GM12878 (cell line): ENCODE results near the gene NKD1. TPM values are rescaled to one million over a fixed set of nuclear protein-coding genes. Genes with fewer than 3 reads are reported as not detected.

Experiments
- ATAC-seq: fragments of 200-7000 bp; cut with Tn5 transposase; 3 replicates; pipeline ENCODE4 v1.9.1; 2020; ENCODE audit warnings: mild to moderate bottlenecking, moderate library complexity
- BruUV-seq: library from RNA; stranded (reverse); fragments of 400-500 nt; replicated peaks from 2 replicates; lab custom pipeline; 2021; lab: Mats Ljungman, UMichigan
- CTCF ChIA-PET: fragments of 300-600 bp; sonication (Branson Sonifier 250); formaldehyde crosslinking; extraction: SDS; loops from one replicate; lab custom pipeline; 2021; ENCODE audit warnings: inconsistent platforms; lab: Yijun Ruan, JAX
- POLR2A ChIA-PET: fragments of 350-600 bp; formaldehyde crosslinking; extraction: SDS; loops from one replicate; lab custom pipeline; 2021; ENCODE audit warnings: inconsistent platforms; lab: Charles Lee
- RAD21 ChIA-PET: fragments of 300-600 bp; sonication (Branson Sonifier 250); formaldehyde crosslinking; loops from one replicate; lab custom pipeline; 2023; ENCODE audit warnings: antibody characterized with exemption; ENCODE audit not compliant: unreplicated experiment; lab: Charles Lee
- SMC1A ChIA-PET: fragments of 300-600 bp; sonication (Branson Sonifier 250); formaldehyde crosslinking; loops from one replicate; lab custom pipeline; 2023; ENCODE audit not compliant: unreplicated experiment, uncharacterized antibody; lab: Charles Lee
- DNase-seq: peaks from one replicate; pipeline ENCODE4 v3.0.0-alpha.2; 2011; ENCODE audit warnings: low read depth, low spot score
- FAIRE-seq: peaks from 3 replicates; lab custom pipeline; 2011; peaks lifted over from hg19 to GRCh38; lab: Jason Lieb, UNC
- H2AFZ ChIP-seq: 2 replicates; pipeline ENCODE4 v1.6.0; 2011; ENCODE audit warnings: low read depth, low read length, control low read depth; ENCODE audit not compliant: control insufficient read depth
- H3K27ac ChIP-seq: 2 replicates; pipeline ENCODE4 v1.5.1; 2011; ENCODE audit warnings: control low read depth; ENCODE audit not compliant: control insufficient read depth, insufficient read depth
- H3K27me3 ChIP-seq, 2 experiments: replicated peaks in 1 of 2; 2 replicates each; pipeline versions ENCODE4 v1.6.0 to v1.6.1; 2011; ENCODE audit warnings: low read length in 1 of 2; ENCODE audit not compliant: control insufficient read depth in 2 of 2, insufficient read depth in 2 of 2
- H3K36me3 ChIP-seq, 2 experiments: 2 replicates each; pipeline ENCODE4 v1.5.1; 2011; ENCODE audit warnings: low read length in 1 of 2; ENCODE audit not compliant: control insufficient read depth in 2 of 2, insufficient read depth in 2 of 2
- H3K4me1 ChIP-seq: 2 replicates; pipeline ENCODE4 v1.6.1; 2011; ENCODE audit warnings: mild to moderate bottlenecking, low read length, moderate library complexity, mixed read lengths; ENCODE audit not compliant: control insufficient read depth, insufficient read depth
- H3K4me2 ChIP-seq: 2 replicates; pipeline ENCODE4 v1.6.0; 2011; ENCODE audit warnings: control low read depth; ENCODE audit not compliant: control insufficient read depth, insufficient read depth
- H3K4me3 ChIP-seq: fragments of 200-600 bp; sonication (generic); 2 replicates; pipeline ENCODE4 v1.5.1; 2016
- H3K79me2 ChIP-seq: 2 replicates; pipeline ENCODE4 v1.6.0; 2011; ENCODE audit warnings: low read length; ENCODE audit not compliant: control insufficient read depth, insufficient read depth
- H3K9ac ChIP-seq: 2 replicates; pipeline ENCODE4 v1.8.0; 2011; ENCODE audit warnings: low read length, control low read depth, mixed read lengths; ENCODE audit not compliant: control insufficient read depth, insufficient read depth
- H3K9me3 ChIP-seq: replicated peaks from 3 replicates; pipeline ENCODE4 v1.5.1; 2011; ENCODE audit warnings: mild to moderate bottlenecking, low read length; ENCODE audit not compliant: control insufficient read depth, insufficient read depth
- H4K20me1 ChIP-seq: 2 replicates; pipeline ENCODE4 v1.6.0; 2011; ENCODE audit not compliant: control insufficient read depth, insufficient read depth
- CBX5 ChIP-seq: sonication (generic); IDR thresholded peaks from 2 replicates; pipeline ENCODE4 v1.6.1; 2016; ENCODE audit warnings: low read depth, moderate library complexity, mild to moderate bottlenecking, inconsistent platforms
- DPF2 ChIP-seq: fragments of 450-650 bp; IDR thresholded peaks from 2 replicates; pipeline ENCODE4 v1.6.1; 2017; ENCODE audit warnings: mild to moderate bottlenecking
- E2F4 ChIP-seq: IDR thresholded peaks from 2 replicates; pipeline ENCODE4 v1.6.1; 2012; ENCODE audit warnings: low read depth, low read length, improper control_type of control experiment
- IRF4 ChIP-seq: IDR thresholded peaks from 2 replicates; pipeline ENCODE4 v1.6.1; 2011; ENCODE audit warnings: low read depth, low read length
- MTA2 ChIP-seq: fragments of 450-650 bp; IDR thresholded peaks from 2 replicates; pipeline ENCODE4 v1.6.1; 2016; ENCODE audit warnings: low read depth, mild to moderate bottlenecking, moderate library complexity
- PKNOX1 ChIP-seq: fragments of 450-650 bp; IDR thresholded peaks from 2 replicates; pipeline ENCODE4 v1.6.1; 2016; ENCODE audit warnings: mild to moderate bottlenecking
- SMARCA5 ChIP-seq: fragments of 450-650 bp; IDR thresholded peaks from 2 replicates; pipeline ENCODE4 v1.6.1; 2017; ENCODE audit warnings: mild to moderate bottlenecking
- SMC3 ChIP-seq: IDR thresholded peaks from 2 replicates; pipeline ENCODE4 v1.6.1; 2011; ENCODE audit warnings: low read length, improper control_type of control experiment, borderline replicate concordance
- SPI1 ChIP-seq: IDR thresholded peaks from 2 replicates; pipeline ENCODE4 v1.6.1; 2011; ENCODE audit warnings: low read depth, mild to moderate bottlenecking, low read length, moderate library complexity, borderline replicate concordance; ENCODE audit not compliant: insufficient read depth
- TBL1XR1 ChIP-seq: IDR thresholded peaks from 2 replicates; pipeline ENCODE4 v1.6.1; 2012; ENCODE audit warnings: low read depth, low read length, improper control_type of control experiment
- ZNF217 ChIP-seq: fragments of 450-650 bp; IDR thresholded peaks from 2 replicates; pipeline ENCODE4 v1.6.1; 2017; ENCODE audit warnings: antibody characterized with exemption, mild to moderate bottlenecking
- WGBS: methylation state at CpG from one replicate; pipeline ENCODE4 v1.1.6; 2016; ENCODE audit warnings: low lambda C conversion rate; ENCODE audit not compliant: insufficient replicate concordance, insufficient coverage; ENCODE audit errors: missing lambda C conversion rate; 5-methylcytosine and 5-hydroxymethylcytosine counted together
- in situ Hi-C: fragments of 300-500 bp; cut with MboI; formaldehyde crosslinking; loops from 9 replicates; pipeline ENCODE4 v1.14.3; 2018; ENCODE audit warnings: mixed read lengths
- intact Hi-C: fragments of 100-400 bp; cut with micrococcal nuclease; formaldehyde crosslinking; loops from one replicate; pipeline ENCODE4 v1.14.2; 2022; ENCODE audit not compliant: unreplicated experiment
- polyA plus RNA-seq, 11 experiments: library from polyadenylated mRNA; depleted of rRNA in 4 of 11; unstranded in 6 of 11; stranded (reverse) in 5 of 11; fragments of >200 nt; fragmentation: Nextera tagmentation in 4 of 11; fragmentation: Illumina TruSeq in 1 of 11; extraction: Ambion mirVana in 4 of 11; extraction: Trizol in 1 of 11; gene quantifications; 1 replicate in 1 of 11; 2 replicates in 10 of 11; pipeline versions ENCODE4 v1.2.1 to v1.2.3, GENCODE V29; 2011 to 2016; ENCODE audit warnings: inconsistent platforms in 2 of 11, missing spikeins in 2 of 11, low read depth in 1 of 11
- total RNA-seq, 4 experiments: library from RNA; depleted of rRNA in 3 of 4; stranded (reverse); fragments of >200 nt in 3 of 4; fragmentation: Illumina TruSeq in 1 of 4; extraction: Trizol in 1 of 4; gene quantifications; 2 replicates each; pipeline versions ENCODE4 v1.2.1 to v1.2.3, GENCODE V29; 2013 to 2021

The NKD1 gene
- total and polyA plus RNA-seq, 10 of the 15 experiments (the other 5 are each of a cell fraction or from before 2014, with no cell fraction given) = under 0.01 to 0.49 (median 0.04) TPM; not detected in 2

DNA sequence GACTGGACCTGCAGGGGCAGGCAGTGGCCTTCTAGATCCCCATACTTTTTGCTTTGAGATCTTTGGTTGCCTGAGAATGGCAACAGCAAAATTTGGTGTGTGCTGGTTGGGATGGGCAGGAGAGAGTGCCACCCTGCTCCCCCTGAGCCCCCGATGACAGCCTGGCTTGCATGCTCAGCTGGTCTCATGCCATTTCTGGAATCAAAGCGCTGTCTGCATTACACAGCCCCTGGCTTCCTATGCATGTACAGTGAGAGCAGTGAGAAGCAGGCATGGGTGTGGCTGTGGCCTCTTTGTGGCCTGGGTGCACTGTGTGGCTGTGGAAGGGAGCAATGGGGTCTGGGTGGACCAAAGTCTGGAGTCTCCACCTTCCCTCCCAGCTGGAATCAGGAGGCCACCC is 47.7 kb downstream of the NKD1 start:
- ChIA-PET RAD21 (no interaction called here), CTCF (no interaction called here), SMC1A (no interaction called here), POLR2A (no interaction called here)
- no peak overlapping the region for H3K4me2 ChIP-seq
- no peak for FAIRE-seq
- intact Hi-C loops = no loop called here
- no peaks in the 10 kb centered on the region for H4K20me1 ChIP-seq
- TF ChIP-seq DPF2 = no peak
- no peak for TF ChIP-seq SMC3
- TF ChIP-seq SPI1 = no peak
- no peak for TF ChIP-seq CBX5
- H3K4me3 ChIP-seq = no peak overlapping the region
- H3K9ac ChIP-seq = no peak overlapping the region
- WGBS = 52% methylated on average over 2 of the region's 2 CpGs
- no peak overlapping the region for H2AFZ ChIP-seq
- H3K27ac ChIP-seq = no peak overlapping the region
- H3K36me3 ChIP-seq = no peaks in the 10 kb centered on the region
- no peaks in the 10 kb centered on the region for H3K27me3 ChIP-seq
- no TSS peak for BruUV-seq
- ATAC-seq = no peak
- no peaks in the 10 kb centered on the region for H3K79me2 ChIP-seq
- DNase-seq = no peak
- in situ Hi-C loops = no loop called here
- H3K9me3 ChIP-seq = no peaks in the 10 kb centered on the region
- no peaks in the 10 kb centered on the region for H3K4me1 ChIP-seq

- Histone ChIP-seq H4K20me1 (no peaks in the 10 kb centered on the region), H3K36me3 (no peaks in the 10 kb centered on the region), H3K27ac (no peak overlapping the region), H3K4me1 (no peaks in the 10 kb centered on the region), H3K9ac (no peak overlapping the region), H3K4me2 (no peak overlapping the region), H3K27me3 (no peaks in the 10 kb centered on the region), H2AFZ (no peak overlapping the region), H3K9me3 (no peaks in the 10 kb centered on the region), H3K79me2 (no peaks in the 10 kb centered on the region), H3K4me3 (no peak overlapping the region)
- intact Hi-C loops (no loop called here), in situ Hi-C loops (no loop called here)
- no peak for TF ChIP-seq PKNOX1
- TF ChIP-seq TBL1XR1 = no peak
- TF ChIP-seq ZNF217 = no peak
- no peak for TF ChIP-seq IRF4
- TF ChIP-seq E2F4 = no peak
- no peak for TF ChIP-seq MTA2
- no peak for TF ChIP-seq SMARCA5
- DNase-seq (no peak), FAIRE-seq (no peak), ATAC-seq (no peak)
- no TSS peak for BruUV-seq
- ChIA-PET CTCF (no interaction called here), POLR2A (no interaction called here), SMC1A (no interaction called here), RAD21 (no interaction called here)
- WGBS = 45% methylated on average over 13 of the region's 13 CpGs
Measured at GRCh38 chr16:50596762-50597450, 48.7 kb downstream of the NKD1 start.
